ENCODE measurements around the gene UBTD1.

GRCh38 chr10:97573021-97573420 lies 74.3 kb downstream of the UBTD1 start:
- TF ChIP-seq EZH2 (IDR thresholded peaks at IDR 0.05; ENCODE audit: borderline replicate concordance, low read length): no peak
- no peak for TF ChIP-seq CTCF (conservative IDR thresholded peaks at IDR 0.05 in 1 of 2, IDR thresholded peaks at IDR 0.05 in 1 of 2; ENCODE audit: extremely low read depth in 1 of 2, insufficient read depth in 1 of 2, low read depth in 1 of 2, low read length in 2 of 2)

All from mammary epithelial cell (primary cell).